Bronchial epithelial cell (primary cell): ENCODE data around the gene SCP2. TPM values are rescaled to one million over a fixed set of nuclear protein-coding genes. Genes with fewer than 3 reads are reported as not detected.

Experiments
- DNase-seq: peaks from one replicate; pipeline ENCODE4 v3.0.0-alpha.2; 2010; ENCODE audit warnings: low read depth
- FAIRE-seq: peaks from 2 replicates; lab custom pipeline; 2011; peaks lifted over from hg19 to GRCh38; lab: Jason Lieb, UNC
- H3K27me3 ChIP-seq: 2 replicates; pipeline ENCODE4 v1.5.1; 2011; ENCODE audit warnings: low read length; ENCODE audit not compliant: control insufficient read depth, insufficient read depth
- H3K36me3 ChIP-seq: 2 replicates; pipeline ENCODE4 v1.5.1; 2011; ENCODE audit warnings: low read length; ENCODE audit not compliant: control insufficient read depth, insufficient read depth
- H3K4me3 ChIP-seq: 2 replicates; pipeline ENCODE4 v1.5.1; 2011; ENCODE audit warnings: mild to moderate bottlenecking, low read depth, low read length, control low read depth
- CTCF ChIP-seq: IDR thresholded peaks from 2 replicates; pipeline ENCODE4 v1.5.1; 2011; ENCODE audit warnings: mild to moderate bottlenecking, moderate library complexity, low read length, control low read depth, inconsistent platforms; ENCODE audit not compliant: insufficient read depth, severe bottlenecking
- total RNA-seq: library from RNA; depleted of rRNA; stranded (reverse); fragments of >200 nt; gene quantifications from 2 replicates; pipeline ENCODE4 v1.2.1, GENCODE V29; 2014

The SCP2 gene
- total RNA-seq, 1 donor from 2014 or later = 65.8 TPM

GRCh38 chr1:53069663-53070327 is 142.7 kb downstream of the SCP2 start:
- FAIRE-seq (no peak), DNase-seq (no peak)
- Histone ChIP-seq H3K36me3 (no peaks in the 10 kb centered on the region), H3K4me3 (no peak overlapping the region), H3K27me3 (peaks cover 2% of the 10 kb centered on the region)
- TF ChIP-seq CTCF = no peak

GRCh38 chr1:53070621-53071020 is 143.5 kb downstream of the SCP2 start:
- FAIRE-seq (no peak), DNase-seq (no peak)
- no peak for TF ChIP-seq CTCF
- Histone ChIP-seq H3K36me3 (no peaks in the 10 kb centered on the region), H3K4me3 (no peak overlapping the region), H3K27me3 (peaks cover 2% of the 10 kb centered on the region)

GRCh38 chr1:53071167-53071865 is 144.2 kb downstream of the SCP2 start:
- TF ChIP-seq CTCF = no peak
- FAIRE-seq = no peak
- no peak overlapping the region for H3K4me3 ChIP-seq
- H3K36me3 ChIP-seq = no peaks in the 10 kb centered on the region
- peaks cover 2% of the 10 kb centered on the region for H3K27me3 ChIP-seq
- no peak for DNase-seq

- TF ChIP-seq CTCF = no peak
- Histone ChIP-seq H3K36me3 (no peaks in the 10 kb centered on the region), H3K4me3 (no peak overlapping the region), H3K27me3 (peaks cover 2% of the 10 kb centered on the region)
- FAIRE-seq (no peak), DNase-seq (no peak)
These were observed 144.8 kb downstream of the SCP2 start for GRCh38 chr1:53071915-53072314.

GRCh38 chr1:53073287-53073686 is 146.2 kb downstream of the SCP2 start:
- DNase-seq (no peak), FAIRE-seq (no peak)
- peaks cover 2% of the 10 kb centered on the region for H3K27me3 ChIP-seq
- H3K4me3 ChIP-seq = no peak overlapping the region
- no peaks in the 10 kb centered on the region for H3K36me3 ChIP-seq
- TF ChIP-seq CTCF = no peak
